HG02981 (cell line): Measurements from ENCODE around the gene ZNF45.
"Not testable (repeated sequence)": the region's sequence is repeated elsewhere in the genome, so short reads cannot be mapped to it uniquely, and the experiment has no call there.

Experiments used
- ATAC-seq: cut with Tn5 transposase; IDR thresholded peaks from one replicate; pipeline ENCODE4 v1.9.1; 2021; ENCODE audit warnings: mild to moderate bottlenecking, moderate library complexity; ENCODE audit not compliant: unreplicated experiment

The ZNF45 gene

DNA sequence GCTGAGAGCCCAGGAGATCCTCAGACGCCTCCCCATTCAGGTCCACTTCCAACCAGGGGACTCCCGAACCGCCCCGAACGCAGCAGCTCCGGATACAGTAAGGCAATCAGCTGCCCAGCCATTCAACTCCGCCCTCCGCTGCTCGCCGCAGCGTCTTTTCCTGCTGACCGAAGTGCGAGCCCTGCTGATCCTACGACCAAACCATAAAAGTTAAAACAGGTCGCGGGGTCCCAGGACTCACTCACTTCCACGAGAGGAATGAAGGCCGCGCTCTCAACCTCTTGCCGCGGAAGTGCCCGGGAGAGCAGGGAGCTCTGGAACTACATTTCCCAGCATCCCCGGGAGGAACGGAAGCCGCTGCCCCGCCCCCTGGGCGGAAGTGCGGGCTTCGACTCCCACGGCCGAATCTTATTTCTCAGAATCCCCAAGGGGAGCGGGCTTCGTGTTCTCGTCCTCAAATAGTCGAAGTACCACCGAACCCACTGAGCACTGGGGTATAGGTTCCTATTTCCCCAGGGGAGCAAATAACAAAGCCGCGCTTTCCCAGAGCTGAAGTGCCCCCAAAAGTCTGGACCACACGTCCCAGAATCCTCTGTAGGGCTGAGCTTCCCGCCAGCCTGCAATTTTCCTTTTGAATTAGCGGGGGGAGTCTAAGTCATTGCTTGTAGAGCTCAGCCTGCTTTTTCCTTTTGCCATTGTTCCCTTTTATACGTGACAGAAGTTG, at the start of gene ZNF45:
Gene ZNF45, minus strand, starts transcription at position 298 of the 724 bp plus-strand sequence. CDS start 13,097 bp downstream, outside the sequence.
- peak; percentile 91 for ATAC-seq

- peak; percentile 17 for ATAC-seq
These were observed 49.6 kb upstream of the ZNF45 start for GRCh38 chr19:43984687-43985000.

DNA sequence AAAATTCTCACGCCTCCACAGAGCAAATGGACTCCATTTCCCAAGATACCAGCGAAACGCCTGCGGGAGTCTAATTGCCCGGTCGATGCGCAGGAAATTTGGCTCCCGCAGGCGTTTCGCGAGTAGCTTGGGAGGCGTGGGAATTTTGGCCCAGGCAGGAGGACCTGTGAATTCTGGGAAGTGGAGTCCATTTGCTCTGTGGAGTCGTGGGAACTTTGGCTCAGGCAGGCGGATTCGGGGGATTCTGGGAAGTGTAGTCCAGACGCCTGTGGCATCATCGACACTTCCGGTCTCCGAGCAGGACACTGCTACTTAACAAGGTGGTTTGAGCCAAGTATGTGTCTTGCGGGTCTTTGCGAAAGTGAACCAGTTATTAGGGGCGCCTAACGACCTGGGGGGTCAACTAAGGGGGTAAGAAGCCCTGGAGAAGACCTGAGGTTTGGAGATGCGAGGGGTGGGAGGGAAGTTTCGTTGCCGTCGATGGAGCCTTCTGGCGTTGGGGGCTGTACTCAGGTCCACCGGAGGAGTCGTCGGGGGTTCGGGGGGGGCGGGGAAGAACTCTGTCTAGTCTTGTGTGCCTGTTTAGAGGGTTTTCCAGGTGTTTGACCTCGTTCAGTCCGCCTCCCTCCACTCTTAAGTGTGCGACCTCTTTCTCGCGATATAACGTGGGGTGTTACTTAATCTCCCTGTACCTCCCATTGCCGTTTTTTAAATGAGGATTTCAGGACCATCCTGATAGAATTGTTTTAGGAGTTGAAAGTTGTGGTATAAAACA, 49.0 kb upstream of the ZNF45 start, which contains the start of gene ZNF155:
Gene ZNF155, plus strand, starts transcription at position 277 of the 775 bp plus-strand sequence. CDS start 4,356 bp downstream, outside the sequence.
- ATAC-seq = peak; percentile 84

DNA sequence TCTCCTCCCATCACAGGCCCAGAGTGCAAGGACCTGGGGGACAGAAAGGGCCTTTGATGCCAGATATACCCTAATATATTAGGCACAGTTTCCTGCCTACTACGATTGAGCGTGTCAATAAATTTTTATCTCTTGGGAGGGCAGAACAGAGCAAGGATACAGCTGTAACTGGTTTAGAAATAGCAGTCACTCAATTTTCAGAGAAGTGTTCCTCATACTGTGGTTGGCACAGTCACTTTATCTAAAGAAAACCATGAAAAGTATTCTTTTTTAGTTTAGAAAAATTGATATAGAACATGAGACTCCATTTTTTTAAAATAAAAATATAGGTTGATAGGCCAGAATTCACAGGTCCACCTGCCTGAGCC, 48.4 kb upstream of the ZNF45 start:
- no peak for ATAC-seq

- no peak for ATAC-seq
These were observed 41.6 kb upstream of the ZNF45 start for GRCh38 chr19:43976732-43977131.

DNA sequence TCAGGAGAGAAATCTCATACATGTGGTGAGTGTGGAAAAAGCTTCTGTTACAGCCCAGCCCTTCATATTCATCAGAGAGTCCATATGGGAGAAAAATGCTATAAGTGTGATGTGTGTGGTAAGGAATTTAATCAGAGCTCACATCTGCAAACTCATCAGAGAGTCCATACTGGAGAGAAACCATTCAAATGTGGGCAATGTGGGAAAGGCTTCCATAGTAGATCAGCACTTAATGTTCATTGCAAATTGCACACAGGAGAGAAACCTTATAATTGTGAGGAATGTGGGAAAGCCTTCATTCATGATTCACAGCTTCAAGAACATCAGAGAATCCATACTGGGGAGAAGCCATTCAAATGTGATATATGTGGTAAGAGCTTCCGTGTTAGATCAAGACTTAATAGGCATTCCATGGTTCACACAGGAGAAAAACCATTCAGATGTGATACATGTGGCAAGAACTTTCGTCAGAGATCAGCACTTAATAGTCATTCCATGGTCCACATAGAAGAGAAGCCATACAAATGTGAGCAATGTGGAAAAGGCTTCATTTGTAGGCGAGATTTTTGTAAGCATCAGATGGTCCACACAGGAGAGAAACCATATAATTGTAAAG, 31.1 kb upstream of the ZNF45 start:
- ATAC-seq = no peak

DNA sequence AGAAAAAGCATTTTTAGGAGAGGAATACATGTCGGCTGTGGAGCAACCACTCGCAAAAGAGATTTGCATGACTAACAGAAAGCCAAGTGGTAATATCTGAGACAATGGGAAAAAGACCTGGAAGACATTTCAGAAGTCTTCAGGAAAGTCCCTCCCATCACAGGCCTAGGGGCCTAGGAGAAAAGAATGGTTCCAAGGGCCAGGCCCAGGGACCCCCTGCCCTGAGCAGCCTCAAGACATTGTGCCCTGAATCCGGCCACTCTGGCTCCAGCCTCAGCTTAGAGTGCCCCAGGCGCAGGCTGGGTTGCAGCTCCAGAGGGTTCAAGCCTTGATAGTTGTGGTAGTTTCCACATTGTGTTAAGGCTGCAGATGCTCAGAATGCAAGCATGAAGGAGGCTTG, 25.3 kb upstream of the ZNF45 start:
- no peak for ATAC-seq

DNA sequence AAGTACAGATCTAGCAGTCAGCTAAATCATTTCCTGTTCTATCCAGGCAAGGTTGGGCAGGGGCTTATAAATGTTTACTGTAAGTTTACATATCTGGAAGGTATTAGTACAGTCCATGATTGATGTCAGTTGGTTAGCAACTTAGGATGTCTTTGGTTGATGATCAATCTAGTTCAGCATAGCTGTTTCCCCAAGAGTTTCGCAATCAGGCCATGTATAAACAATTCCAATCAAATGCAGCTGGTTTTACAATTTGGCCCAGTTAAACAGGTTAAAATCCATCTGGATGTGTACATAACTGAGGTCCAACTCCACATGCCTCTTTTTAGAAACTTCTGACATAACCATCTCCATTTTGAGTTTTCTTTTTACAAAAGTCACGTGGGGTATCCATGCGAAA, 22.8 kb upstream of the ZNF45 start:
- ATAC-seq = no peak

GRCh38 chr19:43956827-43957226, 21.7 kb upstream of the ZNF45 start:
- no peak for ATAC-seq

- peak; percentile 89 for ATAC-seq
These were observed 16.0 kb upstream of the ZNF45 start, which contains the start of gene ZNF221 for GRCh38 chr19:43950834-43951645. Gene ZNF221 (plus strand): TSS chr19:43951228. CDS start chr19:43962727, 11,499 bp downstream.

DNA sequence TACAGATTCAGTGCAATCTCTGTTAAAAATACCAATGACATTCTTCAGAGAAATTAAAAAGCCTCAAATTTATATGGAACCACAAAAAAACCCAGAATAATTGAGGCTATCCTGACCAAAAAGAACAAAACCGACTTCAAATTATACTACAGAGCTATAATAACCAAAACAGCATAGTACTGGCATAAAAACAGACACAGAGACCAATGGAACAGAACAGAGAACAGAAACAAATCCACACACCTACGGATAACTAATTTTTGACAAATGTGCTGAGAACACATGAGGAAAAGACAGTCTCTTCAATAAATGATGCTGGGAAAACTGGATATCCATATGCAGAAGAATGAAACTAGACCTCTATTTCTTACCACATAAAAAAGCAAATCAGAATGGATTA, 14.7 kb upstream of the ZNF45 start:
- not testable (repeated sequence) for ATAC-seq

- not testable (repeated sequence) for ATAC-seq
These were observed 12.3 kb upstream of the ZNF45 start for GRCh38 chr19:43947412-43947811.

GRCh38 chr19:43941209-43941608, 6.1 kb upstream of the ZNF45 start:
- ATAC-seq = no peak

DNA sequence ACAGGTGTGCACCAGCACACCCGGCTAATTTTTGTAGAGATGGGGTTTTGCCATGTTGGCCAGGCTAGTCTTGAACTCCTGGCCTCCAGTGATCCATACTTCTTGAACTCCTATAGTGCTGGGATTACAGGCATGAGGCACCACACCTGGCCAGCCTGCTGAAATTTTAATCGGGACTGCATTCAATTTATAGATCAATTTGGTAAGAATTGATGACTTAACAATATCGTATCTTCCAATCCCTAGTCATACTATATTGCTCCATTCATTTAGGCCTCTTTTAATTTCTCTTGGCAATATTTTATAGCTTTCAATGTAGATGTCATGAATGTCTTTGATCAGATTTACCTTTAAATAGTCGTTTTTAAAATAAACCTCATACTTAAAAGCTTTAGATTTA, 5.6 kb upstream of the ZNF45 start:
- ATAC-seq = no peak

GRCh38 chr19:43939557-43940260, 4.6 kb upstream of the ZNF45 start:
- no peak for ATAC-seq

GRCh38 chr19:43936188-43936587, 1.1 kb upstream of the ZNF45 start:
- no peak for ATAC-seq

- ATAC-seq = no peak
These were observed 762 bp downstream of the ZNF45 start for GRCh38 chr19:43934055-43934984.

GRCh38 chr19:43928820-43929219, 6.3 kb downstream of the ZNF45 start:
- ATAC-seq = no peak

- no peak for ATAC-seq
These were observed 11.2 kb downstream of the ZNF45 start for GRCh38 chr19:43923875-43924274.
